ENCODE data around the gene STK32C.
"Not testable (repeated sequence)": the region's sequence is repeated elsewhere in the genome, so short reads cannot be mapped to it uniquely, and the experiment has no call there.

- not testable (repeated sequence) for TF ChIP-seq CTCF (IDR thresholded peaks at IDR 0.05); POLR2AphosphoS5 (IDR thresholded peaks at IDR 0.05; ENCODE audit: insufficient read depth in 1 of 2, low read depth in 1 of 2)
Measured at GRCh38 chr10:132317477-132317876, 9.7 kb upstream of the STK32C start.
